Stimulated activated CD4-positive, alpha-beta T cell treated with anti-CD3 and anti-CD28 coated beads, Interleukin-4, amount 100 ng/mL, for 48 hours (primary cell): Measurements from ENCODE around the gene CGREF1.
"Not testable (repeated sequence)": the region's sequence is repeated elsewhere in the genome, so short reads cannot be mapped to it uniquely, and the experiment has no call there.

Experiments used
- DNase-seq, 2 donors: peaks; one replicate each; pipeline ENCODE4 v3.0.0-alpha.2; 2020; ENCODE audit warnings: low read depth in 2 of 2

The CGREF1 gene

GRCh38 chr2:27088634-27089033 lies 30.3 kb downstream of the CGREF1 start:
- DNase-seq = no peak

- no peak for DNase-seq
Measured at GRCh38 chr2:27087823-27088410, 31.0 kb downstream of the CGREF1 start.

GRCh38 chr2:27086724-27087593 lies 32.0 kb downstream of the CGREF1 start, which contains the start of gene KHK:
TSS of gene KHK (plus strand) at chr2:27086772. CDS start at chr2:27087260, 488 bp downstream.
- DNase-seq = no peak

GRCh38 chr2:27086090-27086723 lies 32.7 kb downstream of the CGREF1 start:
- peak; percentile 93 to 97 for DNase-seq

GRCh38 chr2:27085673-27086089 lies 33.2 kb downstream of the CGREF1 start:
- DNase-seq = peak; percentile 24 to 30

GRCh38 chr2:27085062-27085672 lies 33.8 kb downstream of the CGREF1 start:
- DNase-seq = no peak

- no peak for DNase-seq
Measured at GRCh38 chr2:27084297-27085061, 34.4 kb downstream of the CGREF1 start.

- DNase-seq = no peak
Measured at GRCh38 chr2:27083410-27084296, 35.3 kb downstream of the CGREF1 start.

- DNase-seq = no peak
Measured at GRCh38 chr2:27082773-27083409, 36.0 kb downstream of the CGREF1 start.

- no peak for DNase-seq
Measured at GRCh38 chr2:27081984-27082772, 36.8 kb downstream of the CGREF1 start.

- no peak for DNase-seq
Measured at GRCh38 chr2:27080603-27080936, 38.4 kb downstream of the CGREF1 start.

- DNase-seq = no peak
Measured at GRCh38 chr2:27080140-27080469, 38.8 kb downstream of the CGREF1 start.

GRCh38 chr2:27079233-27080139 lies 39.4 kb downstream of the CGREF1 start:
- no peak for DNase-seq

- DNase-seq = no peak
Measured at GRCh38 chr2:27078267-27079194, 40.4 kb downstream of the CGREF1 start, which contains the start of gene EMILIN1. TSS of gene EMILIN1 (plus strand) at chr2:27078615. CDS start at chr2:27079066, 451 bp downstream.

- DNase-seq = no peak
Measured at GRCh38 chr2:27077231-27077630, 41.7 kb downstream of the CGREF1 start.

- DNase-seq = no peak
Measured at GRCh38 chr2:27076323-27076722, 42.6 kb downstream of the CGREF1 start.

- DNase-seq = not testable (repeated sequence)
Measured at GRCh38 chr2:27075566-27075871, 43.4 kb downstream of the CGREF1 start.
